ENCODE measurements around the gene APOA5.

DNA sequence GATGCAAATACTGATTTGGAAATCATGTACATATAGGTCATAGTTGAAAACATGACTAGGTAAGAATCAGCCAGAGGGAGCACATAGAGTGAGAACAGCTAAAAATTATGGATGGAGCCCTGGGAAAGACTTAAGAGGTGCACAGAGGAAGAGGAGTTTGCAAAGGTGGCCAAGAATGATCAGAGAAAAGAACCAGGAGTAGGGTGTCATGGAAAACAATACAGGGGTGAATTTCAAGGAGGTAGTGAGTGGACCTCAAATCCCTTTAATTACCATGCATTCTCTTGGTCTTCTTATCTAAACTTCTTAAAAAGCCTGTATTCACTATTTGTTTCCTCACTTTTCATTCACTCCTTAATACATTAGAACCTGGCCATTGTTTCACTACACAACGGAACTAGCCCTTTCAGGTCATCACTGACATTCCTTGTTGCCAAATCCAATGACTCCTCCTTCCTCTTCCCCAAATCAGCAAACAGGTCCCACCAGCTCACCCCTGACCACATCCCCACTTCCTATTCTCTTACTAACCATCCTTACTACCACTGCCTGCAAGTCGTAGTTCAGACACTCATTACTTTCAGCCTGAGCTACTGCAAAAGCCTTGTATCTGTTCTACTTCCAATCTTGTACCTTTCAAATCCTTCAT, 41.5 kb downstream of the APOA5 start:
- TF ChIP-seq, protein P1, sequence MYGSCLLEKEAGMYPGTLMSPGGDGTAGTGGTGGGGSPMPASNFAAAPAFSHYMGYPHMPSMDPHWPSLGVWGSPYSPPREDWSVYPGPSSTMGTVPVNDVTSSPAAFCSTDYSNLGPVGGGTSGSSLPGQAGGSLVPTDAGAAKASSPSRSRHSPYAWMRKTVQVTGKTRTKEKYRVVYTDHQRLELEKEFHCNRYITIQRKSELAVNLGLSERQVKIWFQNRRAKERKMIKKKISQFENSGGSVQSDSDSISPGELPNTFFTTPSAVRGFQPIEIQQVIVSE (CRISPR knock-in tag; IDR thresholded peaks at IDR 0.05; ENCODE audit: borderline replicate concordance): no peak
- TF ChIP-seq ETV6 (CRISPR knock-in tag; IDR thresholded peaks at IDR 0.05) (no peak), ZNF263 (CRISPR knock-in tag; IDR thresholded peaks at IDR 0.05; ENCODE audit: low read depth) (no peak), ATF1 (CRISPR knock-in tag; IDR thresholded peaks at IDR 0.05) (no peak), FOXK1 (CRISPR knock-in tag; IDR thresholded peaks at IDR 0.05) (no peak), CREB1 (CRISPR knock-in tag; IDR thresholded peaks at IDR 0.05) (no peak), NFATC4 (CRISPR knock-in tag; IDR thresholded peaks at IDR 0.05) (no peak), MXD4 (CRISPR knock-in tag; IDR thresholded peaks at IDR 0.05; ENCODE audit: borderline replicate concordance) (no peak), TCF7 (CRISPR knock-in tag; IDR thresholded peaks at IDR 0.05; ENCODE audit: low read depth) (no peak)
- TF ChIP-seq, protein P2, sequence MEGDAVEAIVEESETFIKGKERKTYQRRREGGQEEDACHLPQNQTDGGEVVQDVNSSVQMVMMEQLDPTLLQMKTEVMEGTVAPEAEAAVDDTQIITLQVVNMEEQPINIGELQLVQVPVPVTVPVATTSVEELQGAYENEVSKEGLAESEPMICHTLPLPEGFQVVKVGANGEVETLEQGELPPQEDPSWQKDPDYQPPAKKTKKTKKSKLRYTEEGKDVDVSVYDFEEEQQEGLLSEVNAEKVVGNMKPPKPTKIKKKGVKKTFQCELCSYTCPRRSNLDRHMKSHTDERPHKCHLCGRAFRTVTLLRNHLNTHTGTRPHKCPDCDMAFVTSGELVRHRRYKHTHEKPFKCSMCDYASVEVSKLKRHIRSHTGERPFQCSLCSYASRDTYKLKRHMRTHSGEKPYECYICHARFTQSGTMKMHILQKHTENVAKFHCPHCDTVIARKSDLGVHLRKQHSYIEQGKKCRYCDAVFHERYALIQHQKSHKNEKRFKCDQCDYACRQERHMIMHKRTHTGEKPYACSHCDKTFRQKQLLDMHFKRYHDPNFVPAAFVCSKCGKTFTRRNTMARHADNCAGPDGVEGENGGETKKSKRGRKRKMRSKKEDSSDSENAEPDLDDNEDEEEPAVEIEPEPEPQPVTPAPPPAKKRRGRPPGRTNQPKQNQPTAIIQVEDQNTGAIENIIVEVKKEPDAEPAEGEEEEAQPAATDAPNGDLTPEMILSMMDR (IDR thresholded peaks at IDR 0.05): no peak
- TF ChIP-seq, protein P3, sequence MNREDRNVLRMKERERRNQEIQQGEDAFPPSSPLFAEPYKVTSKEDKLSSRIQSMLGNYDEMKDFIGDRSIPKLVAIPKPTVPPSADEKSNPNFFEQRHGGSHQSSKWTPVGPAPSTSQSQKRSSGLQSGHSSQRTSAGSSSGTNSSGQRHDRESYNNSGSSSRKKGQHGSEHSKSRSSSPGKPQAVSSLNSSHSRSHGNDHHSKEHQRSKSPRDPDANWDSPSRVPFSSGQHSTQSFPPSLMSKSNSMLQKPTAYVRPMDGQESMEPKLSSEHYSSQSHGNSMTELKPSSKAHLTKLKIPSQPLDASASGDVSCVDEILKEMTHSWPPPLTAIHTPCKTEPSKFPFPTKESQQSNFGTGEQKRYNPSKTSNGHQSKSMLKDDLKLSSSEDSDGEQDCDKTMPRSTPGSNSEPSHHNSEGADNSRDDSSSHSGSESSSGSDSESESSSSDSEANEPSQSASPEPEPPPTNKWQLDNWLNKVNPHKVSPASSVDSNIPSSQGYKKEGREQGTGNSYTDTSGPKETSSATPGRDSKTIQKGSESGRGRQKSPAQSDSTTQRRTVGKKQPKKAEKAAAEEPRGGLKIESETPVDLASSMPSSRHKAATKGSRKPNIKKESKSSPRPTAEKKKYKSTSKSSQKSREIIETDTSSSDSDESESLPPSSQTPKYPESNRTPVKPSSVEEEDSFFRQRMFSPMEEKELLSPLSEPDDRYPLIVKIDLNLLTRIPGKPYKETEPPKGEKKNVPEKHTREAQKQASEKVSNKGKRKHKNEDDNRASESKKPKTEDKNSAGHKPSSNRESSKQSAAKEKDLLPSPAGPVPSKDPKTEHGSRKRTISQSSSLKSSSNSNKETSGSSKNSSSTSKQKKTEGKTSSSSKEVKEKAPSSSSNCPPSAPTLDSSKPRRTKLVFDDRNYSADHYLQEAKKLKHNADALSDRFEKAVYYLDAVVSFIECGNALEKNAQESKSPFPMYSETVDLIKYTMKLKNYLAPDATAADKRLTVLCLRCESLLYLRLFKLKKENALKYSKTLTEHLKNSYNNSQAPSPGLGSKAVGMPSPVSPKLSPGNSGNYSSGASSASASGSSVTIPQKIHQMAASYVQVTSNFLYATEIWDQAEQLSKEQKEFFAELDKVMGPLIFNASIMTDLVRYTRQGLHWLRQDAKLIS (CRISPR knock-in tag; IDR thresholded peaks at IDR 0.05; ENCODE audit: borderline replicate concordance): no peak
- TF ChIP-seq, protein P4, sequence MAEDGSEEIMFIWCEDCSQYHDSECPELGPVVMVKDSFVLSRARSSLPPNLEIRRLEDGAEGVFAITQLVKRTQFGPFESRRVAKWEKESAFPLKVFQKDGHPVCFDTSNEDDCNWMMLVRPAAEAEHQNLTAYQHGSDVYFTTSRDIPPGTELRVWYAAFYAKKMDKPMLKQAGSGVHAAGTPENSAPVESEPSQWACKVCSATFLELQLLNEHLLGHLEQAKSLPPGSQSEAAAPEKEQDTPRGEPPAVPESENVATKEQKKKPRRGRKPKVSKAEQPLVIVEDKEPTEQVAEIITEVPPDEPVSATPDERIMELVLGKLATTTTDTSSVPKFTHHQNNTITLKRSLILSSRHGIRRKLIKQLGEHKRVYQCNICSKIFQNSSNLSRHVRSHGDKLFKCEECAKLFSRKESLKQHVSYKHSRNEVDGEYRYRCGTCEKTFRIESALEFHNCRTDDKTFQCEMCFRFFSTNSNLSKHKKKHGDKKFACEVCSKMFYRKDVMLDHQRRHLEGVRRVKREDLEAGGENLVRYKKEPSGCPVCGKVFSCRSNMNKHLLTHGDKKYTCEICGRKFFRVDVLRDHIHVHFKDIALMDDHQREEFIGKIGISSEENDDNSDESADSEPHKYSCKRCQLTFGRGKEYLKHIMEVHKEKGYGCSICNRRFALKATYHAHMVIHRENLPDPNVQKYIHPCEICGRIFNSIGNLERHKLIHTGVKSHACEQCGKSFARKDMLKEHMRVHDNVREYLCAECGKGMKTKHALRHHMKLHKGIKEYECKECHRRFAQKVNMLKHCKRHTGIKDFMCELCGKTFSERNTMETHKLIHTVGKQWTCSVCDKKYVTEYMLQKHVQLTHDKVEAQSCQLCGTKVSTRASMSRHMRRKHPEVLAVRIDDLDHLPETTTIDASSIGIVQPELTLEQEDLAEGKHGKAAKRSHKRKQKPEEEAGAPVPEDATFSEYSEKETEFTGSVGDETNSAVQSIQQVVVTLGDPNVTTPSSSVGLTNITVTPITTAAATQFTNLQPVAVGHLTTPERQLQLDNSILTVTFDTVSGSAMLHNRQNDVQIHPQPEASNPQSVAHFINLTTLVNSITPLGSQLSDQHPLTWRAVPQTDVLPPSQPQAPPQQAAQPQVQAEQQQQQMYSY (CRISPR knock-in tag; IDR thresholded peaks at IDR 0.05): no peak
- TF ChIP-seq, protein P5, sequence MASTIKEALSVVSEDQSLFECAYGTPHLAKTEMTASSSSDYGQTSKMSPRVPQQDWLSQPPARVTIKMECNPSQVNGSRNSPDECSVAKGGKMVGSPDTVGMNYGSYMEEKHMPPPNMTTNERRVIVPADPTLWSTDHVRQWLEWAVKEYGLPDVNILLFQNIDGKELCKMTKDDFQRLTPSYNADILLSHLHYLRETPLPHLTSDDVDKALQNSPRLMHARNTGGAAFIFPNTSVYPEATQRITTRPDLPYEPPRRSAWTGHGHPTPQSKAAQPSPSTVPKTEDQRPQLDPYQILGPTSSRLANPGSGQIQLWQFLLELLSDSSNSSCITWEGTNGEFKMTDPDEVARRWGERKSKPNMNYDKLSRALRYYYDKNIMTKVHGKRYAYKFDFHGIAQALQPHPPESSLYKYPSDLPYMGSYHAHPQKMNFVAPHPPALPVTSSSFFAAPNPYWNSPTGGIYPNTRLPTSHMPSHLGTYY (CRISPR knock-in tag; IDR thresholded peaks at IDR 0.05): no peak

Data from WTC11 (cell line).